Spleen (tissue), 7 donors: Measurements from ENCODE around the gene CDKN2D.

Experiments
- CTCF ChIP-seq, 11 experiments: fragments of 200-600 bp in 7 of 11; fragments of 450-650 bp in 4 of 11; sonication (generic) in 4 of 11; IDR thresholded peaks in 8 of 11; conservative IDR thresholded peaks in 3 of 11; 1 replicate in 7 of 11; 2 replicates in 4 of 11; pipeline versions ENCODE4 v1.4.0 to v1.8.0; 2016 to 2021; ENCODE audit warnings: antibody characterized with exemption in 11 of 11, inconsistent platforms in 4 of 11, mild to moderate bottlenecking in 1 of 11
- POLR2A ChIP-seq, 3 donors: fragments of 450-650 bp; IDR thresholded peaks; one replicate each; pipeline ENCODE4 v1.5.1; 2017; ENCODE audit warnings: antibody characterized with exemption in 3 of 3, mild to moderate bottlenecking in 1 of 3
- donor health status: DM: no; HTN: no; CAD: no; lungs with moderate emphysema.
- donor health status: DM: no; HTN: no; CAD: no.
- donor health status: DM: no; HTN: no; CAD: no.

- TF ChIP-seq CTCF (IDR thresholded peaks at IDR 0.05 in 8 of 11, conservative IDR thresholded peaks at IDR 0.05 in 3 of 11) (no peak), POLR2A (IDR thresholded peaks at IDR 0.05) (no peak)
Measured at GRCh38 chr19:10517760-10518443, 50.9 kb downstream of the CDKN2D start.
